ENCODE measurements around the gene PRRC2B.
"Not testable (repeated sequence)": the region's sequence is repeated elsewhere in the genome, so short reads cannot be mapped to it uniquely, and the experiment has no call there.

PRRC2B gene

DNA sequence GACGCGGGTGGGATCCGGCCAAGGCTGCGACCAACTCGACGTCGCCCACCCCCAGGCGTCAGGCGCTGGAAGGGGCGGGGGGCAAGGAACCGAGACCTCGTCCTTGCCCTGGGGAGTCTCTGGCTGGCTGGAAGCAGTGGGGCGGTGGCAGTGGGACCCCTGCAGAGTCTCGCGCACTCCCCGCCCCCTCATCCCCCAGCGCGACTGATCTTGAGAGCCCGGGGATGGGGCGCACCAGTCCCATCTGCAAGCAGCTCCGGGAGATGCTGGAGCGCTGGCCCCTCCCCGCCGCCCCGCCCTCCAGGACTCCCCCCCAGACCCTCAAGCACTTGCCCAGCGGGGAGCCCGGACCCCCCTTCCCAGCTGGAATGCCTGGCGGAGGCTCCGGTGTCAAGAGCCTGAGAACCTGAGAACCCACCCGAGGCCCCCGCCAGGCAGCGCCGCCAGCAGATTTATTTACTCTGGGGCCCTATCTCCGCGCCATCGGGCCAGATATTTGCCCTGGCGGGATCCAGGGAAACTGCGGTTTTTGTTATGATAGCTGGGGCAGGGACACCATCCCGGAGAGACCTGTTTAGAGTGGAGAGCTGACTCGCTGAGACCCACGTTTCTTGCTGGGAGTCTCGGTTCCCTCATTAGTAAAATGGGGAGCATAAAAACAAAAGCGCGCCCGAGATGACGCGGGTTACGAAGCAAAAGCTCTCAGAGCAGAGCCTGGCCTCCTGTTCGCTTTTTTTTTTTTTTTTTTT lies 152.6 kb downstream of the PRRC2B start:
- peak; percentile 4 for DNase-seq

DNA sequence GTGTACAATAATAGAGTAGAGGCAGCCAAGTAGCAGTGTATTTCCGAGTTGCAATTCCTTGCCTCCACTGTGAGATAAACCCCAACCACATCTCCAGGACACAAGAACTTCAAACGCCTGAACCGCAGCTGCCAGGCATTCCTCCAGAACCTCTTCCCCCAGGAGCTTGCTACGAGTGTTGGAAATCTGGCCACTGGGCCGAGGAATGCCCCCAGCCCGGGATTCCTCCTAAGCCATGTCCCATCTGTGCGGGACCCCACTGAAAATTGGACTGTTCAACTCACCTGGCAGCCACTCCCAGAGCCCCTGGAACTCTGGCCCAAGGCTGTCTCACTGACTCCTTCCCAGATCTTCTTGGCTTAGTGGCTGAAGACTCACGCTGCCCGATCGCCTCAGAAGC lies 155.3 kb downstream of the PRRC2B start:
- DNase-seq: not testable (repeated sequence)
